Astrocyte of the cerebellum (primary cell): ENCODE measurements around the gene SOX14.

Experiments used
- DNase-seq: peaks from one replicate; pipeline ENCODE4 v3.0.0-alpha.2; 2011; ENCODE audit warnings: low read depth
- H3K4me3 ChIP-seq: 2 replicates; pipeline ENCODE4 v1.5.1; 2011; ENCODE audit warnings: mild to moderate bottlenecking, low read depth, low read length, moderate library complexity
- CTCF ChIP-seq: IDR thresholded peaks from 2 replicates; pipeline ENCODE4 v1.5.1; 2012; ENCODE audit warnings: low read length, low read depth, moderate library complexity, mild to moderate bottlenecking; ENCODE audit errors: missing control alignments
- in situ Hi-C: cut with HindIII; loops from 2 replicates; pipeline ENCODE4 v1.10.0; 2017; ENCODE audit warnings: low sequenced_read_pairs

The SOX14 gene

DNA sequence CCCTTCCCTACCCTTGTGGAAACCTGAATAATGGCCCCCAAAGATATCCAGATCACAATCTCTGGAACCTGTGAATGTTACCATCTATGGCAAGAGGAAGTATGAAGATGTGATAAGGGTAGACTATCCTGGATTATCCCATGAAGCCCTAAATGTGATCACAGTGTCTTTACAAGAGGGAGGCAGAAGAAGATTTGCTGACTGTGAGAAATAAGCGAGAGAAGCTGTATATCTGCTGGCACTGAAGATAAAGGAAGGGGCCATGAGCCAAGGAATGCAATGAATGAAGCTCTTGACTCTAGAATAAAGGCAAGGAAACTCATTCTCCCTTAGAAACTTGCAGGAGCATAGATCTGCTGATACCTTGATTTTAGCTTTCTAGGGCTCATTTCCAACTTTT, 39.1 kb downstream of the SOX14 start:
- TF ChIP-seq CTCF, result no peak
- DNase-seq, result no peak
- H3K4me3 ChIP-seq, result no peak overlapping the region
- in situ Hi-C loops, result no loop called here

- TF ChIP-seq CTCF, result no peak
- no peak for DNase-seq
- in situ Hi-C loops, result no loop called here
- no peak overlapping the region for H3K4me3 ChIP-seq
Measured at GRCh38 chr3:137807998-137808397, 43.9 kb downstream of the SOX14 start.

- no peak for TF ChIP-seq CTCF
- in situ Hi-C loops, result no loop called here
- H3K4me3 ChIP-seq, result no peak overlapping the region
- DNase-seq, result no peak
Measured at GRCh38 chr3:137809509-137809908, 45.4 kb downstream of the SOX14 start.

- no peak for DNase-seq
- H3K4me3 ChIP-seq, result no peak overlapping the region
- in situ Hi-C loops, result no loop called here
- no peak for TF ChIP-seq CTCF
Measured at GRCh38 chr3:137812023-137812422, 47.9 kb downstream of the SOX14 start.

- H3K4me3 ChIP-seq, result no peak overlapping the region
- in situ Hi-C loops, result no loop called here
- DNase-seq, result no peak
- TF ChIP-seq CTCF, result no peak
Measured at GRCh38 chr3:137815251-137815650, 51.1 kb downstream of the SOX14 start.
